K562 (cell line): Measurements from ENCODE around the gene IPO11. TPM values are rescaled to one million over a fixed set of nuclear protein-coding genes. Genes with fewer than 3 reads are reported as not detected.
A peak's percentile ranks its signal among the peaks of the same experiment; 100 is the strongest.

Source experiments
- ATF7 ChIP-seq: fragments of 450-650 bp; IDR thresholded peaks from 2 replicates; pipeline ENCODE4 v1.7.1; 2014; ENCODE audit warnings: mild to moderate bottlenecking, moderate library complexity
- CHD4 ChIP-seq: fragments of 200-600 bp; sonication (generic); IDR thresholded peaks from 3 replicates; pipeline ENCODE4 v1.6.1; 2012; ENCODE audit warnings: low read depth, mild to moderate bottlenecking, mixed read lengths, low read length, inconsistent platforms; ENCODE audit not compliant: insufficient read depth, insufficient replicate concordance, poor library complexity, severe bottlenecking
- HOXB6 ChIP-seq: fragments of 250-450 bp; sonication (Bioruptor Pico); IDR thresholded peaks from 2 replicates; pipeline ENCODE4 v1.5.1; 2022; ENCODE audit warnings: mild to moderate bottlenecking, borderline replicate concordance
- JUND ChIP-seq, 2 experiments: IDR thresholded peaks; 2 replicates in 1 of 2; 3 replicates in 1 of 2; pipeline ENCODE4 v1.6.1; 2011; ENCODE audit warnings: borderline replicate concordance in 2 of 2, low read depth in 2 of 2, low read length in 2 of 2, improper control_type of control experiment in 1 of 2, missing biosample characterization in 1 of 2, missing genetic modification characterization in 1 of 2, missing genetic modification reagents in 1 of 2
- KLF10 ChIP-seq: fragments of 250-450 bp; sonication (Bioruptor Pico); IDR thresholded peaks from 2 replicates; pipeline ENCODE4 v1.6.1; 2021; ENCODE audit warnings: matching md5 sums
- NR2C2 ChIP-seq, 2 experiments: fragments of 200-800 bp in 1 of 2; sonication (Bioruptor generic) in 1 of 2; sonication (generic) in 1 of 2; formaldehyde crosslinking in 1 of 2; IDR thresholded peaks; 2 replicates each; pipeline versions ENCODE4 v1.6.1 to v1.8.0; 2016 to 2022; ENCODE audit warnings: mild to moderate bottlenecking in 1 of 2, missing compliant biosample characterization in 1 of 2, missing genetic modification characterization in 1 of 2, missing genetic modification reagents in 1 of 2
- ZFP30 ChIP-seq: fragments of 250-450 bp; sonication (Bioruptor Pico); IDR thresholded peaks from 2 replicates; pipeline ENCODE4 v1.8.0; 2022; ENCODE audit warnings: moderate library complexity, mild to moderate bottlenecking, inconsistent platforms, borderline replicate concordance
- ZNF41 ChIP-seq: fragments of 250-450 bp; sonication (Bioruptor Pico); conservative IDR thresholded peaks from 2 replicates; pipeline ENCODE4 v1.4.0; 2020; ENCODE audit warnings: mild to moderate bottlenecking
- polyA plus RNA-seq, 8 experiments: library from polyadenylated mRNA; depleted of rRNA in 4 of 8; stranded (reverse) in 5 of 8; unstranded in 3 of 8; fragments of >200 nt; fragmentation: Nextera tagmentation in 2 of 8; fragmentation: Illumina TruSeq in 1 of 8; extraction: Ambion mirVana in 2 of 8; extraction: Trizol in 1 of 8; gene quantifications; 2 replicates each; pipeline versions ENCODE4 v1.2.1 to v1.2.3, GENCODE V29; 2011 to 2014; ENCODE audit warnings: inconsistent platforms in 1 of 8, missing spikeins in 1 of 8
- total RNA-seq, 7 experiments: library from RNA; depleted of rRNA in 6 of 7; stranded (reverse); fragments of >200 nt in 6 of 7; fragmentation: Illumina TruSeq in 2 of 7; extraction: Trizol in 2 of 7; gene quantifications; 2 replicates each; pipeline versions ENCODE4 v1.2.1 to v1.2.3, GENCODE V29; 2011 to 2021; ENCODE audit warnings: low replicate concordance in 1 of 7
- TF ChIP-seq, protein P1 (sequence below): sonication (generic); formaldehyde crosslinking; IDR thresholded peaks from 2 replicates; pipeline ENCODE4 v1.8.1; 2023; ENCODE audit warnings: mild to moderate bottlenecking, missing genetic modification reagents
- TF ChIP-seq, protein P2 (sequence below): sonication (generic); formaldehyde crosslinking; IDR thresholded peaks from 2 replicates; pipeline ENCODE4 v1.8.0; 2022; ENCODE audit warnings: missing genetic modification reagents, mild to moderate bottlenecking, borderline replicate concordance
- TF ChIP-seq, protein P3 (sequence below): fragments of 250-450 bp; sonication (Bioruptor Pico); IDR thresholded peaks from 2 replicates; pipeline ENCODE4 v1.8.0; 2022; ENCODE audit warnings: moderate library complexity, mild to moderate bottlenecking, inconsistent platforms
- TF ChIP-seq, protein P4 (sequence below): sonication (generic); formaldehyde crosslinking; IDR thresholded peaks from 2 replicates; pipeline ENCODE4 v1.8.1; 2023; ENCODE audit warnings: missing genetic modification reagents, mild to moderate bottlenecking, borderline replicate concordance

The IPO11 gene
- total and polyA plus RNA-seq, 9 of the 15 experiments (the other 6 are each of a cell fraction or from before 2014, with no cell fraction given), result 38.7 to 96.0 (median 70.9) TPM

DNA sequence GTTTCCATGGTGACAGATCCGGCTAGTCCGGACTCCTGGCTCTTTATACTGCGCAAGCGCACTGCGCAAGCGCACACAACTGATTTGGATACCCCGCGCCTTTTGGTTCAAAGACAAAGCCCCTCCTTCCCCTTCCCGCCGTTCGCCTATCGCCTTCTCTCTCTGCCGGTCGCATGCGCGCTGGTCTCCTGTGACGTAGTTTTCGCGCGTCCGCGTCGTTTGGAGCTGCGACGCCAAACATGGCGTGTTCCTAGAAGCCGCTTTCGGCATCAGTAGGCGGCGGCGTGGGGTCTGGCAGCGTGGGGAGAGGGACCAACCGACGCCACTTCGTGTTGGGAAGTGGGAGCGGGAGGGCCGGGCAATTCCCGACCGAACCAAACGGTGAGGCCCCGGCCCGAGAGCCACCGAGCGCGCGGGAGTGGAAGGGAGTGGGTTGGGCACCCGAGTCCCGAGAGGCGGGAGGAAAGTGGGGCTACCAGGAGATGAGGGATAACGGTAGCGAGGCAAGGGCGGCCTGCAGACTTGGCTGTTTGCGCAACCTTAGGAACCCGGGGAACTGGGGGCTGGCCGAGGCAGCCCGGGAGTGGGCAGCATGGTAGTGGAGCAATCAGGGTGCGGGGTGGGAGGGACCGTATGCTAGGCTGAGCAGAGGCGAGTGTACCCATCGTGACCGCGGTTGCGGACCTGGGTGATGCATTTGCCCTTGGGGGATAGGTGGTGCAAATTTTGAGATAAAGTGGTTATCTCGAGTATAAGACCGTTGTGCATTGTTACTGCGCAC is at the start of gene IPO11 (continued):
- TF ChIP-seq, protein P1, sequence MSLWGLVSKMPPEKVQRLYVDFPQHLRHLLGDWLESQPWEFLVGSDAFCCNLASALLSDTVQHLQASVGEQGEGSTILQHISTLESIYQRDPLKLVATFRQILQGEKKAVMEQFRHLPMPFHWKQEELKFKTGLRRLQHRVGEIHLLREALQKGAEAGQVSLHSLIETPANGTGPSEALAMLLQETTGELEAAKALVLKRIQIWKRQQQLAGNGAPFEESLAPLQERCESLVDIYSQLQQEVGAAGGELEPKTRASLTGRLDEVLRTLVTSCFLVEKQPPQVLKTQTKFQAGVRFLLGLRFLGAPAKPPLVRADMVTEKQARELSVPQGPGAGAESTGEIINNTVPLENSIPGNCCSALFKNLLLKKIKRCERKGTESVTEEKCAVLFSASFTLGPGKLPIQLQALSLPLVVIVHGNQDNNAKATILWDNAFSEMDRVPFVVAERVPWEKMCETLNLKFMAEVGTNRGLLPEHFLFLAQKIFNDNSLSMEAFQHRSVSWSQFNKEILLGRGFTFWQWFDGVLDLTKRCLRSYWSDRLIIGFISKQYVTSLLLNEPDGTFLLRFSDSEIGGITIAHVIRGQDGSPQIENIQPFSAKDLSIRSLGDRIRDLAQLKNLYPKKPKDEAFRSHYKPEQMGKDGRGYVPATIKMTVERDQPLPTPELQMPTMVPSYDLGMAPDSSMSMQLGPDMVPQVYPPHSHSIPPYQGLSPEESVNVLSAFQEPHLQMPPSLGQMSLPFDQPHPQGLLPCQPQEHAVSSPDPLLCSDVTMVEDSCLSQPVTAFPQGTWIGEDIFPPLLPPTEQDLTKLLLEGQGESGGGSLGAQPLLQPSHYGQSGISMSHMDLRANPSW, result peak; percentile 43; the same call in 1 of the 2 replicates
- TF ChIP-seq JUND (IDR thresholded peaks at IDR 0.05; ENCODE audit: borderline replicate concordance, low read depth, low read length) (peak; percentile 68), JUND (tag; IDR thresholded peaks at IDR 0.05; ENCODE audit: borderline replicate concordance, low read depth, low read length) (no peak), CHD4 (no peak), HOXB6 (CRISPR knock-in tag) (no peak), ZFP30 (CRISPR knock-in tag) (no peak), KLF10 (CRISPR knock-in tag) (no peak), ZNF41 (CRISPR knock-in tag) (no peak), ATF7 (peak; percentile 87), NR2C2 (CRISPR knock-in tag; IDR thresholded peaks at IDR 0.05) (0 out of 2 replicates have a peak, but pooled peaks have one; percentile 15), NR2C2 (tag; IDR thresholded peaks at IDR 0.05) (no peak; the same call in 1 of the 2 replicates)
- TF ChIP-seq, protein P2, sequence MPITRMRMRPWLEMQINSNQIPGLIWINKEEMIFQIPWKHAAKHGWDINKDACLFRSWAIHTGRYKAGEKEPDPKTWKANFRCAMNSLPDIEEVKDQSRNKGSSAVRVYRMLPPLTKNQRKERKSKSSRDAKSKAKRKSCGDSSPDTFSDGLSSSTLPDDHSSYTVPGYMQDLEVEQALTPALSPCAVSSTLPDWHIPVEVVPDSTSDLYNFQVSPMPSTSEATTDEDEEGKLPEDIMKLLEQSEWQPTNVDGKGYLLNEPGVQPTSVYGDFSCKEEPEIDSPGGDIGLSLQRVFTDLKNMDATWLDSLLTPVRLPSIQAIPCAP (CRISPR knock-in tag), result no peak; the same call in 1 of the 2 replicates
- TF ChIP-seq, protein P3, sequence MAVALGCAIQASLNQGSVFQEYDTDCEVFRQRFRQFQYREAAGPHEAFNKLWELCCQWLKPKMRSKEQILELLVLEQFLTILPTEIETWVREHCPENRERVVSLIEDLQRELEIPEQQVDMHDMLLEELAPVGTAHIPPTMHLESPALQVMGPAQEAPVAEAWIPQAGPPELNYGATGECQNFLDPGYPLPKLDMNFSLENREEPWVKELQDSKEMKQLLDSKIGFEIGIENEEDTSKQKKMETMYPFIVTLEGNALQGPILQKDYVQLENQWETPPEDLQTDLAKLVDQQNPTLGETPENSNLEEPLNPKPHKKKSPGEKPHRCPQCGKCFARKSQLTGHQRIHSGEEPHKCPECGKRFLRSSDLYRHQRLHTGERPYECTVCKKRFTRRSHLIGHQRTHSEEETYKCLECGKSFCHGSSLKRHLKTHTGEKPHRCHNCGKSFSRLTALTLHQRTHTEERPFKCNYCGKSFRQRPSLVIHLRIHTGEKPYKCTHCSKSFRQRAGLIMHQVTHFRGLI (CRISPR knock-in tag), result no peak
- TF ChIP-seq, protein P4, sequence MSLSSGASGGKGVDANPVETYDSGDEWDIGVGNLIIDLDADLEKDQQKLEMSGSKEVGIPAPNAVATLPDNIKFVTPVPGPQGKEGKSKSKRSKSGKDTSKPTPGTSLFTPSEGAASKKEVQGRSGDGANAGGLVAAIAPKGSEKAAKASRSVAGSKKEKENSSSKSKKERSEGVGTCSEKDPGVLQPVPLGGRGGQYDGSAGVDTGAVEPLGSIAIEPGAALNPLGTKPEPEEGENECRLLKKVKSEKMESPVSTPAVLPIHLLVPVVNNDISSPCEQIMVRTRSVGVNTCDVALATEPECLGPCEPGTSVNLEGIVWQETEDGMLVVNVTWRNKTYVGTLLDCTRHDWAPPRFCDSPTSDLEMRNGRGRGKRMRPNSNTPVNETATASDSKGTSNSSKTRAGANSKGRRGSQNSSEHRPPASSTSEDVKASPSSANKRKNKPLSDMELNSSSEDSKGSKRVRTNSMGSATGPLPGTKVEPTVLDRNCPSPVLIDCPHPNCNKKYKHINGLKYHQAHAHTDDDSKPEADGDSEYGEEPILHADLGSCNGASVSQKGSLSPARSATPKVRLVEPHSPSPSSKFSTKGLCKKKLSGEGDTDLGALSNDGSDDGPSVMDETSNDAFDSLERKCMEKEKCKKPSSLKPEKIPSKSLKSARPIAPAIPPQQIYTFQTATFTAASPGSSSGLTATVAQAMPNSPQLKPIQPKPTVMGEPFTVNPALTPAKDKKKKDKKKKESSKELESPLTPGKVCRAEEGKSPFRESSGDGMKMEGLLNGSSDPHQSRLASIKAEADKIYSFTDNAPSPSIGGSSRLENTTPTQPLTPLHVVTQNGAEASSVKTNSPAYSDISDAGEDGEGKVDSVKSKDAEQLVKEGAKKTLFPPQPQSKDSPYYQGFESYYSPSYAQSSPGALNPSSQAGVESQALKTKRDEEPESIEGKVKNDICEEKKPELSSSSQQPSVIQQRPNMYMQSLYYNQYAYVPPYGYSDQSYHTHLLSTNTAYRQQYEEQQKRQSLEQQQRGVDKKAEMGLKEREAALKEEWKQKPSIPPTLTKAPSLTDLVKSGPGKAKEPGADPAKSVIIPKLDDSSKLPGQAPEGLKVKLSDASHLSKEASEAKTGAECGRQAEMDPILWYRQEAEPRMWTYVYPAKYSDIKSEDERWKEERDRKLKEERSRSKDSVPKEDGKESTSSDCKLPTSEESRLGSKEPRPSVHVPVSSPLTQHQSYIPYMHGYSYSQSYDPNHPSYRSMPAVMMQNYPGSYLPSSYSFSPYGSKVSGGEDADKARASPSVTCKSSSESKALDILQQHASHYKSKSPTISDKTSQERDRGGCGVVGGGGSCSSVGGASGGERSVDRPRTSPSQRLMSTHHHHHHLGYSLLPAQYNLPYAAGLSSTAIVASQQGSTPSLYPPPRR (CRISPR knock-in tag), result peak; percentile 80; the same call in 1 of the 2 replicates
